ENCODE results near the gene GPR62. TPM values are rescaled to one million over a fixed set of nuclear protein-coding genes. Genes with fewer than 3 reads are reported as not detected.

Gene GPR62
- total RNA-seq, 2 experiments from 2014 or later = not detected

- ATAC-seq (no peak), DNase-seq (no peak)
- Mint-ChIP-seq H3K36me3 (ENCODE audit: low read depth) (peaks cover 5% of the 10 kb centered on the region), H3K27ac (no peak overlapping the region), H3K9me3 (ENCODE audit: insufficient read depth) (no peaks in the 10 kb centered on the region), H3K27me3 (ENCODE audit: low read depth) (no peaks in the 10 kb centered on the region), H3K4me3 (no peak overlapping the region), H3K4me1 (ENCODE audit: low read depth) (peaks cover 52% of the 10 kb centered on the region)
- CTCF ChIA-PET = no interaction called here
- POLR2A ChIA-PET = interaction anchor here (1.0 kb wide), 1 partner anchor 39 kb away, joined by 3 read pairs; the partner anchor contains the start of gene RRP9
Measured at GRCh38 chr3:51980253-51980652, 25.1 kb downstream of the GPR62 start.

- DNase-seq (peak; percentile 57), ATAC-seq (peak; percentile 52)
- ChIA-PET CTCF (interaction anchor here (0.6 to 3.8 kb wide), 13 partner anchors 8 to 340 kb away, joined by 3 to 57 read pairs (median 8); partner anchors contain the start of genes ABHD14A, ABHD14B, DUSP7 and PARP3), POLR2A (interaction anchor here (0.8 to 4.0 kb wide), 5 partner anchors 8 to 48 kb away, joined by 3 to 65 read pairs (median 6); partner anchors contain the start of genes ABHD14A, ABHD14B, PARP3 and RPL29)
- Mint-ChIP-seq H3K4me1 (ENCODE audit: low read depth) (peaks cover 33% of the 10 kb centered on the region), H3K4me3 (peak overlapping the region; percentile 96), H3K36me3 (ENCODE audit: low read depth) (peaks cover 5% of the 10 kb centered on the region), H3K9me3 (ENCODE audit: insufficient read depth) (no peaks in the 10 kb centered on the region), H3K27me3 (ENCODE audit: low read depth) (no peaks in the 10 kb centered on the region), H3K27ac (peak overlapping the region; percentile 93)
Measured at GRCh38 chr3:51982352-51982837, 27.2 kb downstream of the GPR62 start.

- H3K9me3 Mint-ChIP-seq (ENCODE audit: insufficient read depth) = no peaks in the 10 kb centered on the region
- ChIA-PET CTCF (interaction anchor here (0.6 to 3.8 kb wide), 12 partner anchors 9 to 289 kb away, joined by 3 to 57 read pairs (median 8); partner anchors contain the start of genes ABHD14A, ABHD14B, DUSP7 and PARP3), POLR2A (interaction anchor here (0.8 to 4.0 kb wide), 8 partner anchors 9 to 340 kb away, joined by 3 to 65 read pairs (median 4); partner anchors contain the start of genes ABHD14A, ABHD14B, PARP3 and RPL29)
- ATAC-seq (peak; percentile 85), DNase-seq (peak; percentile 78)
- peaks cover 28% of the 10 kb centered on the region for H3K4me1 Mint-ChIP-seq (ENCODE audit: low read depth)
- H3K4me3 Mint-ChIP-seq = peak within 1 kb of the TSS; percentile 96
- H3K27me3 Mint-ChIP-seq (ENCODE audit: low read depth) = no peaks in the 10 kb centered on the region
- H3K36me3 Mint-ChIP-seq (ENCODE audit: low read depth) = peaks cover 5% of the 10 kb centered on the region
- H3K27ac Mint-ChIP-seq = peak within 1 kb of the TSS; percentile 93
Measured at GRCh38 chr3:51982838-51983577, 27.8 kb downstream of the GPR62 start, which contains the start of gene ACY1. Gene ACY1, plus strand, starts transcription at chr3:51983535. Its CDS starts 530 bp downstream, at chr3:51984065.

GRCh38 chr3:51983578-51984268, 28.5 kb downstream of the GPR62 start:
- ATAC-seq = peak; percentile 1
- Mint-ChIP-seq H3K4me1 (ENCODE audit: low read depth) (peaks cover 28% of the 10 kb centered on the region), H3K9me3 (ENCODE audit: insufficient read depth) (no peaks in the 10 kb centered on the region), H3K27ac (peak overlapping the region; percentile 93), H3K4me3 (peak overlapping the region; percentile 96), H3K27me3 (ENCODE audit: low read depth) (no peaks in the 10 kb centered on the region), H3K36me3 (ENCODE audit: low read depth) (peaks cover 5% of the 10 kb centered on the region)
- POLR2A ChIA-PET = interaction anchor here (0.8 to 4.0 kb wide), 7 partner anchors 10 to 340 kb away, joined by 3 to 65 read pairs (median 4); partner anchors contain the start of genes ABHD14A, ABHD14B, PARP3 and RPL29
- CTCF ChIA-PET = interaction anchor here (0.6 to 3.8 kb wide), 11 partner anchors 10 to 290 kb away, joined by 3 to 57 read pairs (median 9); partner anchors contain the start of genes ABHD14A, ABHD14B, DUSP7 and PARP3
- DNase-seq = no peak

- ATAC-seq (no peak), DNase-seq (no peak)
- ChIA-PET POLR2A (interaction anchor here (2.3 to 4.0 kb wide), 2 partner anchors 9 to 10 kb away, joined by 19 to 65 read pairs; partner anchors contain the start of genes ABHD14A, ABHD14B and RPL29), CTCF (interaction anchor here (1.3 to 3.8 kb wide), 4 partner anchors 10 to 42 kb away, joined by 4 to 57 read pairs (median 28); partner anchors contain the start of genes ABHD14A, ABHD14B, PARP3 and RPL29)
- H3K9me3 Mint-ChIP-seq (ENCODE audit: insufficient read depth) = no peaks in the 10 kb centered on the region
- peak overlapping the region; percentile 93 for H3K27ac Mint-ChIP-seq
- H3K27me3 Mint-ChIP-seq (ENCODE audit: low read depth) = no peaks in the 10 kb centered on the region
- H3K36me3 Mint-ChIP-seq (ENCODE audit: low read depth) = peaks cover 5% of the 10 kb centered on the region
- peak overlapping the region; percentile 96 for H3K4me3 Mint-ChIP-seq
- peaks cover 28% of the 10 kb centered on the region for H3K4me1 Mint-ChIP-seq (ENCODE audit: low read depth)
Measured at GRCh38 chr3:51984269-51984647, 29.1 kb downstream of the GPR62 start.

GRCh38 chr3:51985063-51985462, 29.9 kb downstream of the GPR62 start:
- Mint-ChIP-seq H3K36me3 (ENCODE audit: low read depth) (peaks cover 5% of the 10 kb centered on the region), H3K9me3 (ENCODE audit: insufficient read depth) (no peaks in the 10 kb centered on the region), H3K27me3 (ENCODE audit: low read depth) (no peaks in the 10 kb centered on the region), H3K4me3 (no peak overlapping the region), H3K4me1 (ENCODE audit: low read depth) (peaks cover 28% of the 10 kb centered on the region), H3K27ac (no peak overlapping the region)
- ChIA-PET CTCF (interaction anchor here (1.3 to 3.8 kb wide), 2 partner anchors 9 to 16 kb away, joined by 4 to 36 read pairs; partner anchors contain the start of gene RPL29), POLR2A (interaction anchor here (4.0 kb wide), 1 partner anchor 8 kb away, joined by 65 read pairs; the partner anchor contains the start of gene RPL29)
- ATAC-seq (no peak), DNase-seq (no peak)

- H3K4me1 Mint-ChIP-seq (ENCODE audit: low read depth) = peaks cover 25% of the 10 kb centered on the region
- peaks cover 6% of the 10 kb centered on the region for H3K36me3 Mint-ChIP-seq (ENCODE audit: low read depth)
- no peak for ATAC-seq
- peak overlapping the region; percentile 13 for H3K27ac Mint-ChIP-seq
- H3K4me3 Mint-ChIP-seq = no peak overlapping the region
- no peaks in the 10 kb centered on the region for H3K27me3 Mint-ChIP-seq (ENCODE audit: low read depth)
- ChIA-PET POLR2A (interaction anchor here (1.7 kb wide), 1 partner anchor 9 kb away, joined by 8 read pairs; the partner anchor contains the start of gene RPL29), CTCF (interaction anchor here (0.9 to 1.7 kb wide), 3 partner anchors 12 to 33 kb away, joined by 3 to 5 read pairs (median 3); partner anchors contain the start of gene ABHD14B)
- no peak for DNase-seq
- no peaks in the 10 kb centered on the region for H3K9me3 Mint-ChIP-seq (ENCODE audit: insufficient read depth)
Measured at GRCh38 chr3:51986010-51986947, 31.1 kb downstream of the GPR62 start.

GRCh38 chr3:51987568-51987967, 32.4 kb downstream of the GPR62 start:
- Mint-ChIP-seq H3K36me3 (ENCODE audit: low read depth) (peaks cover 15% of the 10 kb centered on the region), H3K4me1 (ENCODE audit: low read depth) (peaks cover 28% of the 10 kb centered on the region), H3K4me3 (no peak overlapping the region), H3K27ac (no peak overlapping the region), H3K27me3 (ENCODE audit: low read depth) (no peaks in the 10 kb centered on the region), H3K9me3 (ENCODE audit: insufficient read depth) (no peaks in the 10 kb centered on the region)
- no peak for ATAC-seq
- ChIA-PET POLR2A (interaction anchor here (1.7 kb wide), 1 partner anchor 8 kb away, joined by 8 read pairs; the partner anchor contains the start of gene RPL29), CTCF (interaction anchor here (1.7 kb wide), 1 partner anchor 14 kb away, joined by 5 read pairs; the partner anchor contains the start of gene ABHD14B)
- no peak for DNase-seq

- H3K27ac Mint-ChIP-seq = peak overlapping the region; percentile 62
- ATAC-seq = no peak
- peaks cover 30% of the 10 kb centered on the region for H3K4me1 Mint-ChIP-seq (ENCODE audit: low read depth)
- no peak overlapping the region for H3K4me3 Mint-ChIP-seq
- H3K9me3 Mint-ChIP-seq (ENCODE audit: insufficient read depth) = no peaks in the 10 kb centered on the region
- ChIA-PET POLR2A (no interaction called here), CTCF (no interaction called here)
- no peaks in the 10 kb centered on the region for H3K27me3 Mint-ChIP-seq (ENCODE audit: low read depth)
- peaks cover 22% of the 10 kb centered on the region for H3K36me3 Mint-ChIP-seq (ENCODE audit: low read depth)
- DNase-seq = no peak
Measured at GRCh38 chr3:51988286-51989146, 33.3 kb downstream of the GPR62 start.

Data from activated CD8-positive, alpha-beta T cell treated with anti-CD3 and anti-CD28 coated beads, Interleukin-2, amount 10 ng/mL, durations not matched to agents 7 days and 5 days (primary cell).